GM23338 (cell line): ENCODE data around the gene SYNE3. TPM values are rescaled to one million over a fixed set of nuclear protein-coding genes. Genes with fewer than 3 reads are reported as not detected.

Experiments used
- ATAC-seq: fragments of 200-7000 bp; cut with Tn5 transposase; 3 replicates; pipeline ENCODE4 v1.9.1; 2020
- DNase-seq: peaks from one replicate; pipeline ENCODE4 v3.0.0-alpha.2; 2015; ENCODE audit warnings: low spot score
- H2AFZ ChIP-seq: fragments of 200-600 bp; sonication (generic); 2 replicates; pipeline ENCODE4 v1.8.0; 2016; ENCODE audit warnings: antibody characterized with exemption, mild to moderate bottlenecking, moderate library complexity
- H3F3A ChIP-seq: fragments of 200-600 bp; sonication (generic); replicated peaks from 2 replicates; pipeline ENCODE4 v1.8.0; 2017; ENCODE audit warnings: antibody characterized with exemption, mixed run types, low read depth
- H3K27ac ChIP-seq: fragments of 200-600 bp; sonication (generic); 2 replicates; pipeline ENCODE4 v1.6.1; 2016; ENCODE audit warnings: low read depth
- H3K27me3 ChIP-seq: fragments of 200-600 bp; sonication (generic); 2 replicates; pipeline ENCODE4 v1.8.0; 2016; ENCODE audit warnings: mild to moderate bottlenecking, mixed run types, moderate library complexity; ENCODE audit not compliant: insufficient read depth
- H3K36me3 ChIP-seq: fragments of 200-600 bp; sonication (generic); 2 replicates; pipeline ENCODE4 v1.8.0; 2016; ENCODE audit warnings: mild to moderate bottlenecking; ENCODE audit not compliant: insufficient read depth
- H3K4me1 ChIP-seq: fragments of 200-600 bp; sonication (generic); 2 replicates; pipeline ENCODE4 v1.8.0; 2016; ENCODE audit warnings: mild to moderate bottlenecking, moderate library complexity; ENCODE audit not compliant: insufficient read depth
- H3K4me2 ChIP-seq: fragments of 200-600 bp; sonication (generic); 2 replicates; pipeline ENCODE4 v1.7.1; 2017; ENCODE audit warnings: mixed run types
- H3K4me3 ChIP-seq: fragments of 200-600 bp; sonication (generic); 2 replicates; pipeline ENCODE4 v1.6.1; 2016; ENCODE audit warnings: mixed run types
- H3K79me2 ChIP-seq: fragments of 200-600 bp; sonication (generic); replicated peaks from 2 replicates; pipeline ENCODE4 v1.8.0; 2017; ENCODE audit warnings: mild to moderate bottlenecking; ENCODE audit not compliant: insufficient read depth
- H3K9me2 ChIP-seq: fragments of 200-600 bp; sonication (generic); 2 replicates; pipeline ENCODE4 v1.8.0; 2017; ENCODE audit not compliant: insufficient read depth
- H4K20me1 ChIP-seq: fragments of 200-600 bp; sonication (generic); replicated peaks from 2 replicates; pipeline ENCODE4 v1.8.0; 2017; ENCODE audit warnings: mild to moderate bottlenecking; ENCODE audit not compliant: insufficient read depth
- H3K27ac Mint-ChIP-seq: 2 replicates; pipeline ENCODE4 v1.8.0; 2020; ENCODE audit warnings: inconsistent platforms, mild to moderate bottlenecking, moderate library complexity, mixed read lengths
- H3K27me3 Mint-ChIP-seq: 3 replicates; pipeline ENCODE4 v1.8.0; 2022; ENCODE audit warnings: low read depth, mild to moderate bottlenecking, moderate library complexity, mixed read lengths, inconsistent platforms; ENCODE audit not compliant: insufficient read depth, poor library complexity
- H3K36me3 Mint-ChIP-seq: 3 replicates; pipeline ENCODE4 v1.8.0; 2021; ENCODE audit warnings: low read depth, mild to moderate bottlenecking, inconsistent platforms, moderate library complexity, mixed read lengths
- H3K4me1 Mint-ChIP-seq: 3 replicates; pipeline ENCODE4 v1.8.0; 2020; ENCODE audit warnings: mild to moderate bottlenecking, inconsistent platforms, mixed read lengths
- H3K4me3 Mint-ChIP-seq: 3 replicates; pipeline ENCODE4 v1.8.0; 2021; ENCODE audit warnings: moderate library complexity, mild to moderate bottlenecking, inconsistent platforms, mixed read lengths
- H3K9me3 Mint-ChIP-seq: 3 replicates; pipeline ENCODE4 v1.8.0; 2020; ENCODE audit warnings: moderate library complexity, mild to moderate bottlenecking, inconsistent platforms, mixed read lengths
- CREB1 ChIP-seq: fragments of 250-450 bp; sonication (Bioruptor Pico); IDR thresholded peaks from 2 replicates; pipeline ENCODE4 v1.5.0; 2020; ENCODE audit warnings: low read depth, mild to moderate bottlenecking, moderate library complexity
- CTCF ChIP-seq, 2 experiments: fragments of 200-600 bp in 1 of 2; sonication (generic) in 1 of 2; conservative IDR thresholded peaks; 2 replicates each; pipeline versions ENCODE4 v1.5.1 to v1.6.1; 2016 to 2017; ENCODE audit warnings: antibody characterized with exemption in 2 of 2, low read depth in 2 of 2, mild to moderate bottlenecking in 2 of 2, moderate library complexity in 1 of 2
- EZH2 ChIP-seq: fragments of 200-600 bp; sonication (generic); IDR thresholded peaks from one replicate; pipeline ENCODE4 v1.8.0; 2017; ENCODE audit warnings: antibody characterized with exemption, mild to moderate bottlenecking, low read depth; ENCODE audit not compliant: unreplicated experiment
- EZH2phosphoT487 ChIP-seq: fragments of 200-600 bp; sonication (generic); IDR thresholded peaks from one replicate; pipeline ENCODE4 v1.8.1; 2018; ENCODE audit warnings: antibody characterized with exemption; ENCODE audit not compliant: unreplicated experiment
- JUNB ChIP-seq: IDR thresholded peaks from one replicate; pipeline ENCODE4 v1.6.1; 2016; ENCODE audit warnings: antibody characterized with exemption; ENCODE audit not compliant: unreplicated experiment
- NANOG ChIP-seq: IDR thresholded peaks from 2 replicates; pipeline ENCODE4 v1.6.1; 2016; ENCODE audit warnings: antibody characterized with exemption, borderline replicate concordance
- POLR2AphosphoS5 ChIP-seq: IDR thresholded peaks from 2 replicates; pipeline ENCODE4 v1.6.1; 2016; ENCODE audit warnings: antibody characterized with exemption, low read depth
- REST ChIP-seq: IDR thresholded peaks from one replicate; pipeline ENCODE4 v1.6.1; 2018; ENCODE audit warnings: antibody characterized with exemption; ENCODE audit not compliant: unreplicated experiment
- STAT1 ChIP-seq: IDR thresholded peaks from one replicate; pipeline ENCODE4 v1.6.1; 2016; ENCODE audit warnings: antibody characterized with exemption; ENCODE audit not compliant: unreplicated experiment
- ZNF114 ChIP-seq: fragments of 250-450 bp; sonication (Bioruptor Pico); IDR thresholded peaks from 2 replicates; pipeline ENCODE4 v1.5.0; 2020; ENCODE audit warnings: mild to moderate bottlenecking, moderate library complexity
- ZNF331 ChIP-seq: fragments of 250-450 bp; sonication (Bioruptor Pico); IDR thresholded peaks from 2 replicates; pipeline ENCODE4 v1.5.0; 2020; ENCODE audit warnings: low read depth, mild to moderate bottlenecking, moderate library complexity
- ZNF462 ChIP-seq: fragments of 250-450 bp; sonication (Bioruptor Pico); IDR thresholded peaks from 2 replicates; pipeline ENCODE4 v1.5.0; 2020; ENCODE audit warnings: mild to moderate bottlenecking, moderate library complexity
- polyA plus RNA-seq: library from polyadenylated mRNA; unstranded; fragments of >200 nt; fragmentation: Nextera tagmentation; extraction: Ambion mirVana; gene quantifications from 2 replicates; pipeline ENCODE4 v1.2.1, GENCODE V29; 2016
- total RNA-seq: library from RNA; depleted of rRNA; stranded (reverse); fragments of >200 nt; shearing (Covaris generic); gene quantifications from 2 replicates; pipeline ENCODE4 v1.2.3, GENCODE V29; 2014
- TF ChIP-seq, protein P1 (sequence below): IDR thresholded peaks from 2 replicates; pipeline ENCODE4 v1.6.1; 2016; ENCODE audit warnings: antibody characterized with exemption

The SYNE3 gene
- total and polyA plus RNA-seq, 2 experiments from 2014 or later = 0.02 to 0.03 TPM

GRCh38 chr14:95533822-95534221 is 17.4 kb upstream of the SYNE3 start:
- 0 out of 2 replicates have a peak, but pooled peaks cover 12% of the 10 kb centered on the region for H3K36me3 ChIP-seq
- peaks cover 90% of the 10 kb centered on the region for H3K79me2 ChIP-seq
- peaks cover 41% of the 10 kb centered on the region for H3K4me1 Mint-ChIP-seq

More at GRCh38 chr14:95533822-95534221, 17.4 kb upstream of the SYNE3 start:
- Mint-ChIP-seq H3K27ac (peak overlapping the region; percentile 92), H3K9me3 (no peaks in the 10 kb centered on the region), H3K36me3 (peaks cover 34% of the 10 kb centered on the region), H3K4me3 (peak overlapping the region; percentile 95), H3K27me3 (peaks cover 7% of the 10 kb centered on the region)
- no peak overlapping the region for H2AFZ ChIP-seq
- H3K4me2 ChIP-seq = peak overlapping the region; percentile 97
- H3K9me2 ChIP-seq = no peaks in the 10 kb centered on the region
- ATAC-seq = no peak
- peaks cover 72% of the 10 kb centered on the region for H4K20me1 ChIP-seq
- no peaks in the 10 kb centered on the region for H3K27me3 ChIP-seq
- TF ChIP-seq NANOG (no peak), EZH2 (no peak), POLR2AphosphoS5 (no peak), REST (no peak), ZNF462 (CRISPR knock-in tag) (no peak), CREB1 (CRISPR knock-in tag) (no peak), STAT1 (no peak), CTCF (conservative IDR thresholded peaks at IDR 0.05; ENCODE audit: low read depth in 2 of 2) (no peak), EZH2phosphoT487 (no peak), ZNF114 (no peak), ZNF331 (no peak), JUNB (no peak)
- TF ChIP-seq, protein P1, sequence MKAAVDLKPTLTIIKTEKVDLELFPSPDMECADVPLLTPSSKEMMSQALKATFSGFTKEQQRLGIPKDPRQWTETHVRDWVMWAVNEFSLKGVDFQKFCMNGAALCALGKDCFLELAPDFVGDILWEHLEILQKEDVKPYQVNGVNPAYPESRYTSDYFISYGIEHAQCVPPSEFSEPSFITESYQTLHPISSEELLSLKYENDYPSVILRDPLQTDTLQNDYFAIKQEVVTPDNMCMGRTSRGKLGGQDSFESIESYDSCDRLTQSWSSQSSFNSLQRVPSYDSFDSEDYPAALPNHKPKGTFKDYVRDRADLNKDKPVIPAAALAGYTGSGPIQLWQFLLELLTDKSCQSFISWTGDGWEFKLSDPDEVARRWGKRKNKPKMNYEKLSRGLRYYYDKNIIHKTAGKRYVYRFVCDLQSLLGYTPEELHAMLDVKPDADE = no peak
- peak; percentile 23 for DNase-seq
- H3F3A ChIP-seq = no peaks in the 10 kb centered on the region
- peaks cover 30% of the 10 kb centered on the region for H3K4me1 ChIP-seq
- H3K27ac ChIP-seq = peak overlapping the region; percentile 52
- H3K4me3 ChIP-seq = peak overlapping the region; percentile 98
